ENCODE results near the gene NTN5.
A peak's percentile ranks its signal among the peaks of the same experiment; 100 is the strongest.
"Not testable (repeated sequence)": the region's sequence is repeated elsewhere in the genome, so short reads cannot be mapped to it uniquely, and the experiment has no call there.

Gene NTN5

DNA sequence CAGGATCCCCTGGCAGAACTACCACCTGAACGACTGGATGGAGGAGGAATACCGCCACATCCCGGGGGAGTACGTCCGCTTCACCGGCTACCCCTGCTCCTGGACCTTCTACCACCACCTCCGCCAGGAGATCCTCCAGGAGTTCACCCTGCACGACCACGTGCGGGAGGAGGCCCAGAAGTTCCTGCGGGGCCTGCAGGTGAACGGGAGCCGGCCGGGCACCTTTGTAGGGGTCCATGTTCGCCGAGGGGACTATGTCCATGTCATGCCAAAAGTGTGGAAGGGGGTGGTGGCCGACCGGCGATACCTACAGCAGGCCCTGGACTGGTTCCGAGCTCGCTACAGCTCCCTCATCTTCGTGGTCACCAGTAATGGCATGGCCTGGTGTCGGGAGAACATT is 30.5 kb upstream of the NTN5 start:
- no peak for DNase-seq
- TF ChIP-seq, protein P1, sequence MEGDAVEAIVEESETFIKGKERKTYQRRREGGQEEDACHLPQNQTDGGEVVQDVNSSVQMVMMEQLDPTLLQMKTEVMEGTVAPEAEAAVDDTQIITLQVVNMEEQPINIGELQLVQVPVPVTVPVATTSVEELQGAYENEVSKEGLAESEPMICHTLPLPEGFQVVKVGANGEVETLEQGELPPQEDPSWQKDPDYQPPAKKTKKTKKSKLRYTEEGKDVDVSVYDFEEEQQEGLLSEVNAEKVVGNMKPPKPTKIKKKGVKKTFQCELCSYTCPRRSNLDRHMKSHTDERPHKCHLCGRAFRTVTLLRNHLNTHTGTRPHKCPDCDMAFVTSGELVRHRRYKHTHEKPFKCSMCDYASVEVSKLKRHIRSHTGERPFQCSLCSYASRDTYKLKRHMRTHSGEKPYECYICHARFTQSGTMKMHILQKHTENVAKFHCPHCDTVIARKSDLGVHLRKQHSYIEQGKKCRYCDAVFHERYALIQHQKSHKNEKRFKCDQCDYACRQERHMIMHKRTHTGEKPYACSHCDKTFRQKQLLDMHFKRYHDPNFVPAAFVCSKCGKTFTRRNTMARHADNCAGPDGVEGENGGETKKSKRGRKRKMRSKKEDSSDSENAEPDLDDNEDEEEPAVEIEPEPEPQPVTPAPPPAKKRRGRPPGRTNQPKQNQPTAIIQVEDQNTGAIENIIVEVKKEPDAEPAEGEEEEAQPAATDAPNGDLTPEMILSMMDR (IDR thresholded peaks at IDR 0.05; ENCODE audit: low read depth, low read length, missing control alignments) = no peak
- no peaks in the 10 kb centered on the region for H3K27me3 ChIP-seq (replicated peaks)
- H3K36me3 ChIP-seq (replicated peaks) = no peaks in the 10 kb centered on the region
- in situ Hi-C loops (cut with HindIII; ENCODE audit: low pct_ligation_motif_present, low sequenced_read_pairs) = no loop called here
- H3K4me3 ChIP-seq (ENCODE audit: low read depth, low read length) = no peak overlapping the region
- H3K27ac ChIP-seq = no peak overlapping the region

DNA sequence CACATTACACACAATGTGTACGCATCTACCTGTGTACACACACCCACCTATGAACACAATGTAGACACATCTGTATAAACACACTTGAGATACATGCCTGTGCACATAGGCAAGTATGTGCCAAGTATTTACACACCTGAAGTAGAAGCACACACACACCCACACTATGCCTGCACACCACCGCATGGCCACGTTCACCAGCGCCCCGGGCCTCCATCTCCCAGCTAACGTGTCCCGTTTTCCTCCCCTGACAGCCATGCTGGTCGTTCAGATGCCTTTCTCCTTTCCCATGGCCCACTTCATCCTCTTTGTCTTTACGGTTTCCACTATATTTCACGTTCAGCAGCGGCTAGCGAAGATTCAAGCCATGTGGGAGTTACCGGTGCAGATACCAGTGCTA is 29.9 kb upstream of the NTN5 start:
- Histone ChIP-seq H3K27me3 (replicated peaks) (no peaks in the 10 kb centered on the region), H3K36me3 (replicated peaks) (no peaks in the 10 kb centered on the region), H3K4me3 (ENCODE audit: low read depth, low read length) (no peak overlapping the region), H3K27ac (no peak overlapping the region)
- TF ChIP-seq, protein P1 (IDR thresholded peaks at IDR 0.05; ENCODE audit: low read depth, low read length, missing control alignments) = no peak
- DNase-seq = no peak
- in situ Hi-C loops (cut with HindIII; ENCODE audit: low pct_ligation_motif_present, low sequenced_read_pairs) = no loop called here

DNA sequence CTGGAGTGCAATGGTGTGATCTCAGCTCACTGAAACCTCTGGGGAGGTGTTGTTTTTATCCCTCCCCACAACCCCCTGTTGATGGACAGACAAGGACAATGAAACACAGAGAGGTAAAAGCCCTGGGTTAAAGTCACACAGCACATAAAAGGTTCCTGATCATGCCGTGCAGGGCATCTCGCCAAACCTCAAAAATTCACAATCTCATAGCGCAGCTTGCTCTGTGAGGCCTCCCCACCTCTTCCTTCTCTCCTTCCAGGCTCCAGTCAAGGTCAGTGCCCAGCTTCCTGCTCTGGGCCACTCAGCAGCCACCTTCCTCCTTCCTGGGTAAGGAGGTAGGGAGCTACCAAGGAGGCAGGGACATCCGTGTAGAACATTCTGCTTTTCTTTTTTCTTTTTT is 25.2 kb upstream of the NTN5 start:
- H3K4me3 ChIP-seq (ENCODE audit: low read depth, low read length) = no peak overlapping the region
- peak; percentile 53 for DNase-seq
- H3K36me3 ChIP-seq (replicated peaks) = no peaks in the 10 kb centered on the region
- in situ Hi-C loops (cut with HindIII; ENCODE audit: low pct_ligation_motif_present, low sequenced_read_pairs) = no loop called here
- TF ChIP-seq, protein P1 (IDR thresholded peaks at IDR 0.05; ENCODE audit: low read depth, low read length, missing control alignments) = no peak
- H3K27me3 ChIP-seq (replicated peaks) = no peaks in the 10 kb centered on the region
- no peak overlapping the region for H3K27ac ChIP-seq

DNA sequence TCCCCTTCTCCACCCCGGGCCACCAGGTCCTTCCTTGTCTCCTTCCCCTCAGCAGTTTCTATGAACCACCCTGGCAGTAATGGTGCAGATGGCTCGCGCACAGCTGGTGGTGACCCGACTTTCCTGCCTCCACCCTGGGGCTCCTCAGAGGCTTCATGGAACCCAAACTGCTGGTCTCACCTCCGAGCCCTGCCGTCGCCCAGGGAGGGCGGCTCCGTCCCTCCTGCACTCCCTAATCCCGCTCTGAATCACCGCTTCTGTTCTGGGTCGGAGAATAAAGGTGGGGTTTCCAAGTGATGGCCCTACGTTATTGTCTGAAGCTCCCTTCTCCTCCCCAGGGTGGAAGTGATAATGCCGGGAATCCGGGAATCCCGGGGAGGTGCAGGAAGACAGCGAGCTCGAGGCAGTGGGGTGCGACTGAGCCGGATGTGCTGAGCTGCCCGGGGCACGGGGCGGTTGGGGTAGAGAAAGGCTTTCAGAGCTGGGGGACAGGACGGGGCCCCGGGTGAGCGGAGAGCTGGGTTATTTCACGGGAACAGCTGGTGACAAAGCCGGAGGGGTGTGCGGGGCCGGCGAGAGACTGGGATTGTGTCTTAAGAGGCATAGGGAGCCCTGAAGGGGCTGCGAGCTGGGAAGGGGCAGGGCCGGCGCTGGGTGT is 23.7 kb upstream of the NTN5 start:
- no peaks in the 10 kb centered on the region for H3K36me3 ChIP-seq (replicated peaks)
- no peaks in the 10 kb centered on the region for H3K27me3 ChIP-seq (replicated peaks)
- in situ Hi-C loops (cut with HindIII; ENCODE audit: low pct_ligation_motif_present, low sequenced_read_pairs) = no loop called here
- no peak overlapping the region for H3K27ac ChIP-seq
- TF ChIP-seq, protein P1 (IDR thresholded peaks at IDR 0.05; ENCODE audit: low read depth, low read length, missing control alignments) = no peak
- DNase-seq = no peak
- H3K4me3 ChIP-seq (ENCODE audit: low read depth, low read length) = no peak overlapping the region

DNA sequence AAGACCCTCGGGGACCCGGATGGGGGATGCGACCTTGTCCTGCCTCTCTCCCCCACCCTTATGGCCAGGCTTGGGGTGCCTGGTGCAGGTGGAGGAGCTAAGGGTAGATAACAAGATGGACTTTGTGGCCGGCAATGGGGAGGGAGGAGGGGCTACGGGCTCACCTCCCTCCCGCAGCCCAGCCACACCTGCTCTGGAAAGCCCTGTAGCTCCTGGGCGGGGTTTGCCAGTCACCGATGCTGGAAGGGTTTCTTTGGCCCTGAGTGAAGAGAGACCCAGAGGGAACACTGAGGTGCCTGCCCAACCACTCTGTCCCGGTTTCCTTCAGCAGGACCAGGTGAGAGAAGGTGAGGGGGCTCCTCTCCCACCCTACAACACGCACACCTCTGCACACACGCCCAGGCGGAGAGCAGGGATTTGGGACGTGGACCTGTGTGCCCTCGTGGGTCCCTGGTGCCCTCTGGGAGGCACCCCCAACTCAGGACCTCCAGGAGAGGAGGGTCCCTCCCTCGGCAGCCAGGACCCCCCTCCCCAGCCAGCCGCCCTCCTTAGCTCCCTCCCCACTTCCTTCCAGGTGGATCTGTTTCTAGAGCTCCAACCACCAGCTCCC is 23.0 kb upstream of the NTN5 start, which contains the start of gene FUT2:
Gene FUT2 (plus strand): TSS at position 229 of the 610 bp plus-strand sequence. CDS start 6,986 bp downstream, outside the sequence.
- H3K4me3 ChIP-seq (ENCODE audit: low read depth, low read length) = no peak within 1 kb of the TSS
- no peaks in the 10 kb centered on the region for H3K36me3 ChIP-seq (replicated peaks)
- in situ Hi-C loops (cut with HindIII; ENCODE audit: low pct_ligation_motif_present, low sequenced_read_pairs) = no loop called here
- TF ChIP-seq, protein P1 (IDR thresholded peaks at IDR 0.05; ENCODE audit: low read depth, low read length, missing control alignments) = no peak
- no peak within 1 kb of the TSS for H3K27ac ChIP-seq
- no peaks in the 10 kb centered on the region for H3K27me3 ChIP-seq (replicated peaks)
- no peak for DNase-seq

DNA sequence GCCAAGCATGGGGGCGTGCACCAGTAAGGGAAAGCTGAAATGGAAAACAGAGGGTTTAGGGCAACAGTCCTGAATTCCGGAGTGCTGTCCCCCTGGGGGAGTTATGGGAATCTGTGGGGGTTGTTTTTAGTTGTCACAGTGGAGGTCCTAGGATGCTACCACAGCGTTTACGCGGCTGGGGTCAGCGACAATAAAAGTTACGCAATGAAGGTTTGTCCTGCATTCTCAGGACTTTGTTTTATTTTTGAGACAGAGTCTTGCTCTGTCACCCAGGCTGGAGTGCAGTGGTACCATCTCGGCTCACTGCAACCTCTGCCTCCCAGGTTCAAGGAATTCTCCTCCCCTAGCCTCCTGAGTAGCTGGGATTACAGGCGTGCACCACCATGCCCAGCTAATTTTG is 20.8 kb upstream of the NTN5 start:
- H3K4me3 ChIP-seq (ENCODE audit: low read depth, low read length); in situ Hi-C loops (cut with HindIII; ENCODE audit: low pct_ligation_motif_present, low sequenced_read_pairs); H3K27me3 ChIP-seq (replicated peaks); H3K36me3 ChIP-seq (replicated peaks); H3K27ac ChIP-seq; DNase-seq: not testable (repeated sequence)
